Keratinocyte (primary cell): ENCODE measurements around the gene BCAS3.

Source experiments
- CTCF ChIP-seq, 3 experiments: IDR thresholded peaks in 1 of 3; conservative IDR thresholded peaks in 1 of 3; optimal IDR thresholded peaks in 1 of 3; 2 replicates in 2 of 3; 3 replicates in 1 of 3; pipeline versions ENCODE3 to v1.5.1; 2011; ENCODE audit warnings: low read length in 3 of 3, mild to moderate bottlenecking in 3 of 3, moderate library complexity in 2 of 3, control low read depth in 1 of 3, inconsistent platforms in 1 of 3; ENCODE audit not compliant: insufficient read depth in 2 of 3; ENCODE audit errors: extremely low read depth in 1 of 3
- EZH2 ChIP-seq: IDR thresholded peaks from one replicate; pipeline ENCODE4 v1.6.1; 2012; ENCODE audit warnings: inconsistent platforms, mild to moderate bottlenecking, low read length, moderate library complexity

GRCh38 chr17:61073131-61073530 is 395.5 kb downstream of the BCAS3 start:
- TF ChIP-seq CTCF (optimal IDR thresholded peaks at IDR 0.05 in 1 of 3, IDR thresholded peaks at IDR 0.05 in 1 of 3, conservative IDR thresholded peaks at IDR 0.05 in 1 of 3; ENCODE audit: extremely low read depth in 1 of 3, insufficient read depth in 2 of 3, low read length in 3 of 3) (no peak), EZH2 (no peak)
